Endothelial cell of umbilical vein (primary cell): ENCODE data around the gene CEACAM1. TPM values are rescaled to one million over a fixed set of nuclear protein-coding genes. Genes with fewer than 3 reads are reported as not detected.
"Not testable (repeated sequence)": the region's sequence is repeated elsewhere in the genome, so short reads cannot be mapped to it uniquely, and the experiment has no call there.

Experiments
- BruUV-seq: library from RNA; stranded (reverse); fragments of 400-500 nt; replicated peaks from 2 replicates; lab custom pipeline; 2021; lab: Mats Ljungman, UMichigan
- CTCF ChIA-PET: fragments of 300-600, 350-600 bp; sonication (Branson Sonifier 250); formaldehyde crosslinking; loops from one replicate; lab custom pipeline; 2021; ENCODE audit warnings: antibody characterized with exemption, inconsistent platforms; lab: Charles Lee
- POLR2A ChIA-PET: fragments of 300-600, 350-600 bp; sonication (Branson Sonifier 250); formaldehyde crosslinking; loops from one replicate; lab custom pipeline; 2021; ENCODE audit warnings: antibody characterized with exemption, inconsistent platforms; lab: Charles Lee
- DNase-seq: peaks from one replicate; pipeline ENCODE4 v3.0.0-alpha.2; 2011; ENCODE audit warnings: low read depth, low spot score
- FAIRE-seq: peaks from 2 replicates; lab custom pipeline; 2011; peaks lifted over from hg19 to GRCh38; lab: Jason Lieb, UNC
- H2AFZ ChIP-seq: 2 replicates; pipeline ENCODE4 v1.6.0; 2012; ENCODE audit warnings: low read depth, low read length, control low read depth, inconsistent platforms
- H3K27ac ChIP-seq: 2 replicates; pipeline ENCODE4 v1.5.1; 2011; ENCODE audit warnings: low read depth, mild to moderate bottlenecking, control low read depth, low read length, moderate library complexity; ENCODE audit not compliant: insufficient read depth
- H3K27me3 ChIP-seq, 2 experiments: 2 replicates each; pipeline versions ENCODE4 v1.6.0 to v1.6.1; 2011; ENCODE audit warnings: low read length in 2 of 2, mixed read lengths in 1 of 2; ENCODE audit not compliant: control insufficient read depth in 2 of 2, insufficient read depth in 2 of 2
- H3K36me3 ChIP-seq, 2 experiments: 2 replicates in 1 of 2; 3 replicates in 1 of 2; pipeline ENCODE4 v1.5.1; 2011; ENCODE audit warnings: low read length in 2 of 2, mild to moderate bottlenecking in 1 of 2, moderate library complexity in 1 of 2; ENCODE audit not compliant: control insufficient read depth in 2 of 2, insufficient read depth in 2 of 2; ENCODE audit errors: extremely low read depth in 1 of 2
- H3K4me1 ChIP-seq: 3 replicates; pipeline ENCODE4 v1.5.1; 2011; ENCODE audit warnings: mild to moderate bottlenecking, low read length; ENCODE audit not compliant: control insufficient read depth, insufficient read depth; ENCODE audit errors: extremely low read depth
- H3K4me2 ChIP-seq: 2 replicates; pipeline ENCODE4 v1.6.1; 2011; ENCODE audit warnings: low read length, control low read depth, mixed read lengths; ENCODE audit not compliant: insufficient read depth
- H3K4me3 ChIP-seq, 3 experiments: fragments of 200-600 bp in 1 of 3; sonication (generic), shearing (Covaris generic) in 1 of 3; replicated peaks in 1 of 3; 2 replicates each; pipeline ENCODE4 v1.5.1; 2011 to 2016; ENCODE audit warnings: control low read depth in 3 of 3, low read length in 3 of 3, mild to moderate bottlenecking in 2 of 3, inconsistent platforms in 1 of 3, low read depth in 1 of 3, moderate library complexity in 1 of 3; ENCODE audit not compliant: insufficient read depth in 1 of 3
- H3K79me2 ChIP-seq: 2 replicates; pipeline ENCODE4 v1.6.0; 2012; ENCODE audit warnings: low read length, inconsistent platforms; ENCODE audit not compliant: control insufficient read depth, insufficient read depth
- H3K9ac ChIP-seq: replicated peaks from 2 replicates; pipeline ENCODE3; 2011; ENCODE audit warnings: low read length, control low read depth; ENCODE audit not compliant: insufficient read depth; ENCODE audit errors: extremely low read depth
- H3K9me1 ChIP-seq: replicated peaks from 3 replicates; pipeline ENCODE4 v1.6.0; 2011; ENCODE audit warnings: mild to moderate bottlenecking, low read length; ENCODE audit not compliant: control insufficient read depth, insufficient read depth; ENCODE audit errors: extremely low read depth
- H3K9me3 ChIP-seq: replicated peaks from 2 replicates; pipeline ENCODE4 v1.5.1; 2012; ENCODE audit warnings: low read length, inconsistent platforms; ENCODE audit not compliant: control insufficient read depth, insufficient read depth
- H4K20me1 ChIP-seq: replicated peaks from 2 replicates; pipeline ENCODE3; 2011; ENCODE audit warnings: mild to moderate bottlenecking, low read length; ENCODE audit not compliant: control insufficient read depth, insufficient read depth; ENCODE audit errors: extremely low read depth
- EZH2 ChIP-seq: IDR thresholded peaks from 2 replicates; pipeline ENCODE4 v1.6.1; 2012; ENCODE audit warnings: borderline replicate concordance, low read depth, mild to moderate bottlenecking, moderate library complexity, low read length, inconsistent platforms; ENCODE audit not compliant: severe bottlenecking
- FOS ChIP-seq: IDR thresholded peaks from 2 replicates; pipeline ENCODE4 v1.6.1; 2011; ENCODE audit warnings: mild to moderate bottlenecking, low read length, moderate library complexity, borderline replicate concordance; ENCODE audit not compliant: insufficient read depth
- GATA2 ChIP-seq: IDR thresholded peaks from 2 replicates; pipeline ENCODE4 v1.7.0; 2011; ENCODE audit warnings: low read depth, mild to moderate bottlenecking, moderate library complexity, mixed read lengths, low read length; ENCODE audit not compliant: insufficient read length, insufficient read depth
- JUN ChIP-seq: IDR thresholded peaks from 2 replicates; pipeline ENCODE4 v1.6.1; 2011; ENCODE audit warnings: borderline replicate concordance, low read depth; ENCODE audit not compliant: insufficient read length, insufficient read depth
- MAX ChIP-seq: IDR thresholded peaks from 2 replicates; pipeline ENCODE4 v1.6.1; 2011; ENCODE audit not compliant: insufficient read depth, insufficient read length
- MYC ChIP-seq: IDR thresholded peaks from one replicate; pipeline ENCODE4 v1.6.1; 2011; ENCODE audit warnings: mild to moderate bottlenecking, low read depth, low read length
- POLR2A ChIP-seq: IDR thresholded peaks from 2 replicates; pipeline ENCODE4 v1.6.1; 2012; ENCODE audit warnings: low read depth, mild to moderate bottlenecking, control low read depth, low read length
- POLR2AphosphoS5 ChIP-seq: IDR thresholded peaks from 2 replicates; pipeline ENCODE4 v1.6.1; 2012; ENCODE audit warnings: low read depth, mild to moderate bottlenecking, control low read depth, low read length, moderate library complexity; ENCODE audit not compliant: insufficient read depth
- dilution Hi-C: fragments of 300-500 bp; cut with MboI; formaldehyde crosslinking; loops from one replicate; pipeline ENCODE4 v1.15.0; 2019; ENCODE audit warnings: low sequenced_read_pairs; ENCODE audit not compliant: extremely low pct_ligation_motif_present
- intact Hi-C: fragments of 100-400 bp; cut with micrococcal nuclease; formaldehyde crosslinking; loops from one replicate; pipeline ENCODE4 v1.10.0; 2022
- polyA plus RNA-seq, 4 experiments: library from polyadenylated mRNA; depleted of rRNA in 3 of 4; stranded (reverse) in 3 of 4; unstranded in 1 of 4; fragments of >200 nt; gene quantifications; 2 replicates each; pipeline versions ENCODE4 v1.2.1 to v1.2.3, GENCODE V29; 2011 to 2012; ENCODE audit warnings: missing spikeins in 1 of 4
- total RNA-seq: library from RNA; stranded (reverse); gene quantifications from 2 replicates; pipeline ENCODE4 v1.2.3, GENCODE V29; 2021
- TF ChIP-seq, protein P1 (sequence below), 2 donors: IDR thresholded peaks; 1 replicate in 1 of 2; 2 replicates in 1 of 2; pipeline ENCODE4 v1.5.1; 2011; ENCODE audit warnings: low read length in 2 of 2, mild to moderate bottlenecking in 2 of 2, moderate library complexity in 2 of 2, control low read depth in 1 of 2, inconsistent platforms in 1 of 2, low read depth in 1 of 2; ENCODE audit not compliant: insufficient read depth in 1 of 2; ENCODE audit errors: extremely low read depth in 1 of 2

The CEACAM1 gene
- total and polyA plus RNA-seq, 2 donors (not counting 3 experiments of a cell fraction or from before 2014, with no cell fraction given), result 3.5 to 3.6 TPM

- H3K27me3 ChIP-seq, H4K20me1 ChIP-seq, H3K4me3 ChIP-seq, H3K4me1 ChIP-seq, BruUV-seq, H3K36me3 ChIP-seq, H3K9me1 ChIP-seq, H3K27ac ChIP-seq, dilution Hi-C loops, H3K4me2 ChIP-seq, H2AFZ ChIP-seq, H3K9ac ChIP-seq, FAIRE-seq, H3K9me3 ChIP-seq, intact Hi-C loops, H3K79me2 ChIP-seq, CTCF ChIA-PET, DNase-seq: not testable (repeated sequence)
- POLR2A ChIA-PET, result interaction anchor here (0.6 kb wide), 1 partner anchor 21 kb away, joined by 3 read pairs; the partner anchor contains the start of gene CEACAM1
These were observed 20.8 kb upstream of the CEACAM1 start for GRCh38 chr19:42549067-42549466.

DNA sequence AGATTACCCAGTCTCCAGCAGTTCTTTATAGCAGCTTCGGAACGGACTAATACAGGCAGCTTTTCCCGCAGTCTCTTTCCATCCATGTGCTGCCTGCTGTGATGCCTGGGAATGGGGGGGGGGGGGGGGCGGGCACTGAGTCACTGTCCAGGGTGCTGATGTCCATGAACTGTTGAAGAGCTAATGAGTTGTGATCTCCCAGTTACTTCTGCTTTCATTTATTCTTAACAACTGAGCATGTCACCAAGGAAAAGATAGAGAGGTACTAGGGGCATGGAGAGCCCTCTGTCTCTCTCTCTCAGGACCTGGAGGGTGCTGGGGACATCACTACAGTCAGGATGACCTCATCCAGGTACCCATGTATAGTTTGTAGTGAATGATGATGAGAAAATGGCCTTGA, 20.3 kb upstream of the CEACAM1 start:
- H4K20me1 ChIP-seq, result no peaks in the 10 kb centered on the region
- ChIA-PET CTCF (no interaction called here), POLR2A (interaction anchor here (0.6 kb wide), 1 partner anchor 20 kb away, joined by 3 read pairs; the partner anchor contains the start of gene CEACAM1)
- DNase-seq (no peak), FAIRE-seq (no peak)
- H3K36me3 ChIP-seq, result no peaks in the 10 kb centered on the region
- BruUV-seq, result no TSS peak
- no peaks in the 10 kb centered on the region for H3K79me2 ChIP-seq
- dilution Hi-C loops (no loop called here), intact Hi-C loops (no loop called here)
- H2AFZ ChIP-seq, result no peak overlapping the region
- no peak overlapping the region for H3K4me2 ChIP-seq
- H3K4me3 ChIP-seq, result no peak overlapping the region
- H3K27me3 ChIP-seq, result no peaks in the 10 kb centered on the region
- H3K9me3 ChIP-seq, result no peaks in the 10 kb centered on the region
- no peak for TF ChIP-seq POLR2AphosphoS5
- TF ChIP-seq JUN, result no peak
- TF ChIP-seq MYC, result no peak
- no peak for TF ChIP-seq MAX
- TF ChIP-seq GATA2, result no peak
- TF ChIP-seq POLR2A, result no peak
- TF ChIP-seq FOS, result no peak
- TF ChIP-seq EZH2, result no peak
- TF ChIP-seq, protein P1, sequence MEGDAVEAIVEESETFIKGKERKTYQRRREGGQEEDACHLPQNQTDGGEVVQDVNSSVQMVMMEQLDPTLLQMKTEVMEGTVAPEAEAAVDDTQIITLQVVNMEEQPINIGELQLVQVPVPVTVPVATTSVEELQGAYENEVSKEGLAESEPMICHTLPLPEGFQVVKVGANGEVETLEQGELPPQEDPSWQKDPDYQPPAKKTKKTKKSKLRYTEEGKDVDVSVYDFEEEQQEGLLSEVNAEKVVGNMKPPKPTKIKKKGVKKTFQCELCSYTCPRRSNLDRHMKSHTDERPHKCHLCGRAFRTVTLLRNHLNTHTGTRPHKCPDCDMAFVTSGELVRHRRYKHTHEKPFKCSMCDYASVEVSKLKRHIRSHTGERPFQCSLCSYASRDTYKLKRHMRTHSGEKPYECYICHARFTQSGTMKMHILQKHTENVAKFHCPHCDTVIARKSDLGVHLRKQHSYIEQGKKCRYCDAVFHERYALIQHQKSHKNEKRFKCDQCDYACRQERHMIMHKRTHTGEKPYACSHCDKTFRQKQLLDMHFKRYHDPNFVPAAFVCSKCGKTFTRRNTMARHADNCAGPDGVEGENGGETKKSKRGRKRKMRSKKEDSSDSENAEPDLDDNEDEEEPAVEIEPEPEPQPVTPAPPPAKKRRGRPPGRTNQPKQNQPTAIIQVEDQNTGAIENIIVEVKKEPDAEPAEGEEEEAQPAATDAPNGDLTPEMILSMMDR (IDR thresholded peaks at IDR 0.05; ENCODE audit: extremely low read depth in 1 of 2, insufficient read depth in 1 of 2, low read depth in 1 of 2, low read length in 2 of 2), result no peak
- H3K27ac ChIP-seq, result no peak overlapping the region
- H3K9me1 ChIP-seq, result no peaks in the 10 kb centered on the region
- H3K4me1 ChIP-seq, result no peaks in the 10 kb centered on the region
- H3K9ac ChIP-seq, result no peak overlapping the region
